ENCODE data around the gene ACSL1. TPM values are rescaled to one million over a fixed set of nuclear protein-coding genes. Genes with fewer than 3 reads are reported as not detected.
A peak's percentile ranks its signal among the peaks of the same experiment; 100 is the strongest.

Gene ACSL1
- total RNA-seq, 2 experiments from 2014 or later, result 10.9 to 12.4 TPM

- ATAC-seq (ENCODE audit: low read depth) (no peak), DNase-seq (no peak)
- H3K36me3 Mint-ChIP-seq, result peaks cover 66% of the 10 kb centered on the region
- POLR2A ChIA-PET, result interaction anchor here (0.7 to 2.2 kb wide), 2 partner anchors 12 to 457 kb away, joined by 5 to 9 read pairs; partner anchors contain the start of gene CENPU
- H3K27me3 Mint-ChIP-seq, result no peaks in the 10 kb centered on the region
- H3K4me3 Mint-ChIP-seq, result no peak overlapping the region
- H3K4me1 Mint-ChIP-seq, result peaks cover 26% of the 10 kb centered on the region
- peaks cover 2% of the 10 kb centered on the region for H3K9me3 Mint-ChIP-seq
- H3K27ac Mint-ChIP-seq, result no peak overlapping the region
These were observed 104.5 kb downstream of the ACSL1 start for GRCh38 chr4:184721254-184721653.

- Mint-ChIP-seq H3K4me3 (no peak overlapping the region), H3K27ac (no peak overlapping the region), H3K36me3 (peaks cover 68% of the 10 kb centered on the region), H3K9me3 (peaks cover 2% of the 10 kb centered on the region), H3K4me1 (peaks cover 25% of the 10 kb centered on the region), H3K27me3 (no peaks in the 10 kb centered on the region)
- POLR2A ChIA-PET, result interaction anchor here (1.1 to 1.3 kb wide), 2 partner anchors 15 to 22 kb away, joined by 3 to 4 read pairs; partner anchors contain the start of gene CENPU
- DNase-seq (no peak), ATAC-seq (ENCODE audit: low read depth) (no peak)
These were observed 106.4 kb downstream of the ACSL1 start for GRCh38 chr4:184719407-184719806.

GRCh38 chr4:184715526-184715925 lies 110.2 kb downstream of the ACSL1 start:
- Mint-ChIP-seq H3K27me3 (no peaks in the 10 kb centered on the region), H3K9me3 (no peaks in the 10 kb centered on the region), H3K4me1 (peaks cover 13% of the 10 kb centered on the region), H3K36me3 (peaks cover 56% of the 10 kb centered on the region), H3K4me3 (no peak overlapping the region), H3K27ac (no peak overlapping the region)
- POLR2A ChIA-PET, result no interaction called here
- ATAC-seq (ENCODE audit: low read depth), result no peak
- DNase-seq, result no peak

GRCh38 chr4:184713887-184714286 lies 111.9 kb downstream of the ACSL1 start:
- Mint-ChIP-seq H3K9me3 (no peaks in the 10 kb centered on the region), H3K27ac (no peak overlapping the region), H3K4me3 (no peak overlapping the region), H3K27me3 (no peaks in the 10 kb centered on the region), H3K36me3 (peaks cover 53% of the 10 kb centered on the region), H3K4me1 (peaks cover 9% of the 10 kb centered on the region)
- no peak for DNase-seq
- POLR2A ChIA-PET, result no interaction called here
- ATAC-seq (ENCODE audit: low read depth), result no peak

- ATAC-seq (ENCODE audit: low read depth) (no peak), DNase-seq (no peak)
- peaks cover 5% of the 10 kb centered on the region for H3K4me1 Mint-ChIP-seq
- POLR2A ChIA-PET, result no interaction called here
- H3K4me3 Mint-ChIP-seq, result no peak overlapping the region
- H3K36me3 Mint-ChIP-seq, result peaks cover 53% of the 10 kb centered on the region
- H3K27me3 Mint-ChIP-seq, result no peaks in the 10 kb centered on the region
- H3K9me3 Mint-ChIP-seq, result no peaks in the 10 kb centered on the region
- H3K27ac Mint-ChIP-seq, result no peak overlapping the region
These were observed 113.4 kb downstream of the ACSL1 start for GRCh38 chr4:184712322-184712721.

- ATAC-seq (ENCODE audit: low read depth) (no peak), DNase-seq (no peak)
- peaks cover 19% of the 10 kb centered on the region for H3K4me1 Mint-ChIP-seq
- H3K9me3 Mint-ChIP-seq, result peaks cover 4% of the 10 kb centered on the region
- peaks cover 57% of the 10 kb centered on the region for H3K36me3 Mint-ChIP-seq
- POLR2A ChIA-PET, result interaction anchor here (0.6 kb wide), 1 partner anchor 36 kb away, joined by 3 read pairs; no protein-coding TSS in a partner anchor
- no peak overlapping the region for H3K4me3 Mint-ChIP-seq
- H3K27me3 Mint-ChIP-seq, result no peaks in the 10 kb centered on the region
- H3K27ac Mint-ChIP-seq, result no peak overlapping the region
These were observed 119.3 kb downstream of the ACSL1 start for GRCh38 chr4:184706453-184706852.

GRCh38 chr4:184705692-184706091 lies 120.1 kb downstream of the ACSL1 start:
- Mint-ChIP-seq H3K9me3 (peaks cover 4% of the 10 kb centered on the region), H3K27ac (peak overlapping the region; percentile 72), H3K36me3 (peaks cover 56% of the 10 kb centered on the region), H3K4me3 (peak overlapping the region; percentile 33), H3K4me1 (peaks cover 19% of the 10 kb centered on the region), H3K27me3 (no peaks in the 10 kb centered on the region)
- POLR2A ChIA-PET, result interaction anchor here (0.6 kb wide), 1 partner anchor 35 kb away, joined by 3 read pairs; no protein-coding TSS in a partner anchor
- peak; percentile 46 for ATAC-seq (ENCODE audit: low read depth)
- no peak for DNase-seq

Small RNA genes within 50 kb of the gene (microRNA-seq; reads per million reads assigned to microRNA genes)
- not detected for gene MIR3945

Other genes with a start within 250 kb of the ACSL1 start
- 10 to 100 TPM; 45.3 to 49.8 TPM for gene CASP3, start 176.5 kb downstream of the ACSL1 start, total RNA-seq
- 10 to 100 TPM; 22.5 to 25.0 TPM for gene PRIMPOL, start 176.2 kb downstream of the ACSL1 start, total RNA-seq
- gene CENPU, start 91.9 kb downstream of the ACSL1 start, total RNA-seq, result 10 to 100 TPM; 46.0 to 50.1 TPM
- not detected for gene HELT, start 192.5 kb upstream of the ACSL1 start, total RNA-seq

Measured in activated naive CD8-positive, alpha-beta T cell treated with anti-CD3 and anti-CD28 coated beads, Interleukin-2, amount 10 ng/mL, durations not matched to agents 7 days and 5 days (primary cell).